Anterior cingulate cortex (tissue), 58 donors: ENCODE results near the gene RBM23.

ENCODE experiments used
- DNase-seq, 58 donors: peaks; one replicate each; lab custom pipeline; 2025; lab: John Stamatoyannopoulos, UW

The RBM23 gene

GRCh38 chr14:22887260-22887989, 31.5 kb downstream of the RBM23 start:
- no peak for DNase-seq

- DNase-seq, result peak in 15 of 58 donors; percentile 3 to 61 (median 14)
Observed at GRCh38 chr14:22886500-22887259, 32.3 kb downstream of the RBM23 start.

- no peak for DNase-seq
Observed at GRCh38 chr14:22885975-22886374, 33.0 kb downstream of the RBM23 start.

DNA sequence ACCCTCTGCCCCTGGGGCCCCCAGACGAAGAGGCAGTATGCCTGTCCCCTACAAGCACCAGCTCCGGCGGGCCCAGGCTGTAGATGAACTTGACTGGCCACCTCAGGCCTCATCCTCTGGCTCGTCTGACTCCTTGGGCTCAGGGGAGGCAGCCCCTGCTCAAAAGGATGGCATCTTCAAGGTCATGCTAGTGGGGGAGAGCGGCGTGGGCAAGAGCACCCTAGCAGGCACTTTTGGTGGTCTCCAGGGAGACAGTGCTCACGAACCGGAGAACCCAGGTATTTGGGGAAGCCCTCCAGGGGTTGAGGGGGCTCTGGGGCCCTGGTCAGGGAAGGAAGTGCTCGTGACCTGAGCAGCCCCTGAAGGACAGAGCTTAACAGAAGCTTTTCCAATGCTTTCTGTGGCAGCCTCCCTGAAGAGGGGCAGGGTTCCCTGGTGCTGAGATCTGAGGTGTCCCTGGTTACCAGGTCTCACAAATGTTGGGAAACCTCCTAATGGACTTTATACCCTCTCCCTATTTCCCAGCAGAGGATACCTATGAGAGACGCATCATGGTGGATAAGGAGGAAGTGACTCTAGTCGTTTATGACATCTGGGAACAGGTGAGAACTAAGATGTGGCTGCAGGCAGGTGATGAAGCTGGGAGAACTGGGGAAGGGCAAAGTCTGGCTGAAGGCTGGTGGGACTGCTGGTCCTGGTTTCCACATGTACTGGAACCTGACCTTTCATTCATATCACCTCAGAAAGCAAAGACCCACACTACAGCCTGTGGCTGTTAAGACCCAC, 34.0 kb downstream of the RBM23 start:
- no peak for DNase-seq

GRCh38 chr14:22884076-22884737, 34.7 kb downstream of the RBM23 start:
- no peak for DNase-seq

DNA sequence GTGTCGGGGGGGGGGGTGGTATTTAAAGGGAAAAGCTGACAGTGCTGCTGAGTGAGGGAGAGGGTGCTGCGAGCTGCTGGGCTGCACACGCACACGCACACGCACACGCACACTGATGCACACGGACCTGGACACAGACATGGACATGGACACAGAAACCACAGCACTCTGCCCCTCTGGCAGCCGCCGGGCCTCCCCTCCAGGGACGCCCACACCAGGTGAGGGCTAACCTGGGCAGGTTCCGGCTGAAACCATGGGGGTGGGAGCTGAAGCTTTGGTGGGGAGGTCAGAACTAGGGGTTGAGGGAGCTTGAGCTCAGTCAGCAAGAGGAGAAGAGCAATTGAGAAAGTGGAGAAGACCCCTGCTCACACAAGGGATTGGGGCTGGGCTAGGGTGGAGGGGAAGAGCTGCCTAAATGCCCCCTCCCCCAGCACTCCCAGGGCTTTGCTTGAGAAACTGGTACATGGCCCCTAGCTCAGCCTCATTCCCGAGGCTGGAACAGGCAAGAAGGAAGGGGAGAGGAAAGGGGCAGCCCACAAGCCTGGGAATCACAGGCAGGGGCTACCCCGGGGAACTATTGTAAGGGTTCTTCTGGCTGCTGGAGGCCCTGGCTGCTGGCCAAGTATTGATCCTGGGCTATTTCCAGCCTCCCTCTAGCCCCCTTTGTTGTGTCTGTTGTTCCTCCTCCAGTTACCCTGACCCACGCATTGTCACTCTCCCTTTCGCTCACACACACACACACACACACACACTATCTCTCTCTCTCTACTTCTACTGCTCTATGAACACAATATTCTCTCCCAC, 35.6 kb downstream of the RBM23 start, which contains the start of gene REM2:
REM2 (plus strand) TSS at position 50 of the 804 bp plus-strand sequence; CDS start at position 116, 66 bp downstream.
- peak in 4 of 58 donors; percentile 18 to 45 (median 30) for DNase-seq

DNA sequence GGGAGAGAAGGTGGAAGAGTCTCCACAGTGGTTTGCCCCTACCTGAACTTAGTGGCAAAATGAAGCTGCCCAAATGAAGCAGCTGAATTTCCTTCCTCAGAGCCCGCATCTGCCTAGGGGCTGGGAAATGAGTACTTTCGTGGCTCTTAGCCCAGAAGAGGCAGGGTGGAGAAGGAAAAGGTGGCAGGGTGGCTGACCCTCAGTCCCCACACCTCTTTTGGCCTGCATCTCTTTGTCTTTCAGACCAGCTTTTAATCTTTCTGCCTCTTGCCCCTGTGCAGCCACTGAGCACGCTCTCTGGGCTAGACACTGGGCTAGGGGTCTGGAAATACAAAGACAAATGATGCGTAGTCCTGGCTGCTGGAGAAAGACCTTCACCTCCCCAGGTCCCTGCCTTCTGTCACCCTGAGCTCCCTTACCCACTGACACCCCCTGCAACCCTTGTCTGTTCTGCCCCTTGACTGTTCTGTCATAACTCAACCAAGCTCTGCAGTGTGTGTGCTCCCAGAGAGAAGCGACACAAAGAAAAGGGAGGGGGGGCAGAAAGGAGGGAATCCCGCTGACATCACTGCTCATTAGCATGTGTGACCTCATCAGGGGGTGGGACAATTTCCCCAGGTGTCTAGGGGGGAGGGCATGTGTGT, 36.3 kb downstream of the RBM23 start:
- peak in 26 of 58 donors; percentile 10 to 66 (median 30) for DNase-seq

DNA sequence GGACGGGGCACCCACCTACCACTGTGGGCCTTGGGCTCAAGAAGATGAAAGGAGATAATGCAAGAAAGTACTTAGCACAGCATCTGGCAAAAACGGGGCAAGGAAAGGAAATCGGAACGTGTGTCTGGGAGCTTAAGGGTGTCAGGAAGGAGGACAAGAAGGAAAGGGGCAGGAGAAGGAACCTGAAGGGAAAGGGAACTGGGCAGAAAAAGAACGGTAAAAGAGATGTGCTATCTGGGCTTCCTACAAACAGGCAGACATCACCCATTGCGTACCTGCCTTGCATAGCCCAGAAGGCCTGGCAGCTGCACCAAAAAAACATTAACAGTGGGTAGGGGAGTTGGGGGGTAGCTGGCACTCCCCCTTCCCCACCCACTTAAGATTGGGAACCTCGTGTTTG, 36.9 kb downstream of the RBM23 start:
- DNase-seq, result no peak

GRCh38 chr14:22878271-22879246, 40.4 kb downstream of the RBM23 start:
- DNase-seq, result no peak

GRCh38 chr14:22877000-22877501, 41.9 kb downstream of the RBM23 start:
- no peak for DNase-seq

- no peak for DNase-seq
Observed at GRCh38 chr14:22875748-22876319, 43.1 kb downstream of the RBM23 start.

GRCh38 chr14:22875003-22875747, 43.8 kb downstream of the RBM23 start:
- DNase-seq, result no peak

DNA sequence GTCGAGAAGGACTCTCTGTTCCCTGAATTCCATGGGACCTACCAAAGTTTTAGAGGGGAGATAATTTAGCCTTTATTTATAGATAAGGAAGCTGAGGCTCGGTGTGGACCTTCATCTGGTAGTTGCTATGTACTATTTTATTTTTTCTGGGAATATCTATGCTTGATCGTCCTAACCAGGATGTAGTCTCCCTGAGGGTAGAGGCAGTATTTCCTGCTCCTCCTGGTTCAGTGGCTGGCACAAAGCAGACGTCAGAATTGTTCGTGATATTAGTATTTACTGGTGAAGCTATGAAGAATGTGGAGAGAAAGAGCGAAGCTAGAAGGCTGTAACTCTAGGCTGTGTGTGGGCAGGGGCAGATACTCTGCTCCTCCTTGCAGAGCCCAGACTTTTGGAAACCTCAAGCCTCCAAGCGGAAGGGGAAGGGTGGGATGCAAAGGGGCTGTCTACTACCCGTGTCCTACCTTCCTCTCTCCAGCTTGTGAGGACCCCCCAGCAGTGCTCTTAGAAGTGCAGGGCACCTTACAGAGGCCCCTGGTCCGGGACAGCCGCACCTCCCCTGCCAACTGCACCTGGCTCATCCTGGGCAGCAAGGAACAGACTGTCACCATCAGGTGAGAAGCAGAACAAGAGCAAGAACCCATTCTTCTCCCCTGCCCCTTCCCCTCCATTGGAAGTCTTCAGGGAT, 46.0 kb downstream of the RBM23 start:
- DNase-seq, result no peak

DNA sequence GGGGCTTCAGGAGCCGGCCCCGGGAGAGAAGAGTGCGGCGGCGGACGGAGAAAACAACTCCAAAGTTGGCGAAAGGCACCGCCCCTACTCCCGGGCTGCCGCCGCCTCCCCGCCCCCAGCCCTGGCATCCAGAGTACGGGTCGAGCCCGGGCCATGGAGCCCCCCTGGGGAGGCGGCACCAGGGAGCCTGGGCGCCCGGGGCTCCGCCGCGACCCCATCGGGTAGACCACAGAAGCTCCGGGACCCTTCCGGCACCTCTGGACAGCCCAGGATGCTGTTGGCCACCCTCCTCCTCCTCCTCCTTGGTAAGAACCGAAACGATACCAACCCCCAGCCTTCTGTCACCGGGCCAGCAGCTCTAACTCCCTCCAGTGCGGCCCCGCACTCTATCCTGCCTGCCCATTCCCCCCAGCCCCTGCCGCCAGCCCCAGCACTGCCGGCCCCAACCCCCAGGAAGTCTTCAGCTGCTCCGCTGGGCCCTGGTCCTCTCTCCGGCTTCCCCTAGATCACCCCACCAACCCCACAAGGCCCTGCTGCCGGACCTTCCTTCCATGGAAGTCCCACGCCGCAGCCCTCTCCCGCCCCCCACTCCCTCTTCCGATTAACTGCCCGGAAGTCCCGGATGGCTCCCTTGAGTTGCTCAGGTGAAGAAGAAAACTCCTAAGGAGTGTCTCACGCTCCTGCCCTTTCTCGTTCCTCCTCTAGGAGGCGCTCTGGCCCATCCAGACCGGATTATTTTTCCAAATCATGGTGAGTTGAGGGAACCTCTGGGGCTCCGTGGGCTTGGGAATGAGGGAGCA, 46.7 kb downstream of the RBM23 start:
- peak in 45 of 58 donors; percentile 21 to 79 (median 53) for DNase-seq
